Measurements from ENCODE around the gene MROH7.

- TF ChIP-seq CTCF (conservative IDR thresholded peaks at IDR 0.05; ENCODE audit: low read depth, low read length) (no peak), EZH2 (IDR thresholded peaks at IDR 0.05; ENCODE audit: low read length, unreplicated experiment) (no peak)
Observed at GRCh38 chr1:54695764-54696163, 54.2 kb downstream of the MROH7 start.
